ENCODE measurements around the gene RREB1. TPM values are rescaled to one million over a fixed set of nuclear protein-coding genes. Genes with fewer than 3 reads are reported as not detected.

Gene RREB1
- total and polyA plus RNA-seq, 2 of the 4 experiments (the other 2 are of a cell fraction): 8.4 to 14.5 TPM

DNA sequence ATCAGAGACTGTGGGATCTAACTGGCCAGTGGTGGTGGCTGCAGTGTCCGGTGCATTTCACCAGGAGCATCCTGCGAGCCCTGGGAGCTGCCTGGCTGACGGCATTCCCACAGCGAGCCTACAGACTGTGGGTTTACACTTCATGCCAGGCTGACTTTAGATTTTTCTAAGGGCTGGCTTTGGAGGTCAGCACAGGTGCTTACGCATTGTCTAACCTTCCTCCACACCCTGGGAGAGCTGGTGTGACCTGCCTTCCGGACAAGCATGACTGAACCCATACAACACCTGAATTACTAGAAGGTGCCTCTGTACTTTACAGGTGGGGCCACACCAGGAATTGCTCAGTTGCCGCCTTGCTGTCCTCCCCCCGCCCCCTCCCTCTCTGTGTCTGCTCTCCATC, 96.2 kb downstream of the RREB1 start:
- Histone ChIP-seq H3K18ac (ENCODE audit: low read depth, low read length) (no peak overlapping the region), H3K4ac (ENCODE audit: low read depth, low read length) (no peak overlapping the region; the same call in 1 of the 2 replicates), H2AK5ac (ENCODE audit: low read depth, low read length) (no peak overlapping the region), H2BK120ac (ENCODE audit: low read depth, low read length) (no peak overlapping the region), H2BK20ac (ENCODE audit: low read depth, low read length) (no peak overlapping the region), H3K79me1 (ENCODE audit: low read depth in 1 of 2, low read length in 2 of 2) (peaks cover 58 to 86% of the 10 kb centered on the region in 2 experiments), H2AK9ac (replicated peaks; ENCODE audit: low read depth, low read length, poor library complexity) (no peak overlapping the region), H2AFZ (replicated peaks; ENCODE audit: low read length, poor library complexity) (no peak overlapping the region), H2BK5ac (ENCODE audit: low read depth, low read length, poor library complexity, severe bottlenecking) (no peak overlapping the region), H4K8ac (ENCODE audit: low read depth in 2 of 2, low read length in 2 of 2) (no peak overlapping the region), H4K20me1 (ENCODE audit: insufficient read depth, low read length) (peaks cover 16% of the 10 kb centered on the region; the same call in 1 of the 2 replicates), H3K4me1 (ENCODE audit: control insufficient read depth, insufficient read depth, low read length) (peaks cover 4% of the 10 kb centered on the region; the same call in 1 of the 2 replicates), H2BK15ac (ENCODE audit: low read depth, low read length) (no peak overlapping the region), H3K23ac (ENCODE audit: low read depth, low read length) (no peak overlapping the region; the same call in 1 of the 2 replicates), H4K91ac (ENCODE audit: insufficient read depth, low read depth, low read length) (no peak overlapping the region), H3K4me2 (ENCODE audit: low read depth, low read length) (no peak overlapping the region), H3K36me3 (ENCODE audit: control insufficient read depth, insufficient read depth, low read length) (peaks cover 25% of the 10 kb centered on the region), H4K5ac (ENCODE audit: low read depth, low read length) (no peak overlapping the region), H3K9me3 (ENCODE audit: control insufficient read depth, insufficient read depth, low read length) (no peaks in the 10 kb centered on the region), H3K9ac (ENCODE audit: low read depth, low read length) (no peak overlapping the region), H3K4me3 (ENCODE audit: insufficient read depth, low read depth, low read length) (no peak overlapping the region), H3K14ac (replicated peaks; ENCODE audit: low read depth, low read length) (no peak overlapping the region), H3K9me1 (ENCODE audit: insufficient read depth, low read length) (peaks cover 52% of the 10 kb centered on the region), H3K56ac (ENCODE audit: extremely low read depth, insufficient read depth, low read length) (no peak overlapping the region), H3K27me3 (ENCODE audit: control insufficient read depth, insufficient read depth, low read length) (no peaks in the 10 kb centered on the region), H3K27ac (ENCODE audit: insufficient read depth, low read length) (no peak overlapping the region)
- ChIA-PET POLR2A (ENCODE audit: unreplicated experiment) (no interaction called here), CTCF (interaction anchor here (1.1 kb wide), 1 partner anchor 16 kb away, joined by 4 read pairs; no protein-coding TSS in a partner anchor)
- intact Hi-C loops (cut with micrococcal nuclease): no loop called here
- ATAC-seq (ENCODE audit: low read depth): no peak
- dilution Hi-C loops (cut with HindIII; ENCODE audit: low sequenced_read_pairs, unreplicated experiment): no loop called here
- 86% methylated on average over 2 of the region's 8 CpGs; no CpG with 5 or more reads in 1 of the 2 experiments for WGBS, 2 experiments (ENCODE audit: extremely low coverage in 2 of 2, insufficient read length in 1 of 2)
- no peak for DNase-seq
- no peak for TF ChIP-seq MAZ (IDR thresholded peaks at IDR 0.05; ENCODE audit: borderline replicate concordance, low read depth, low read length)
- TF ChIP-seq, protein P1, sequence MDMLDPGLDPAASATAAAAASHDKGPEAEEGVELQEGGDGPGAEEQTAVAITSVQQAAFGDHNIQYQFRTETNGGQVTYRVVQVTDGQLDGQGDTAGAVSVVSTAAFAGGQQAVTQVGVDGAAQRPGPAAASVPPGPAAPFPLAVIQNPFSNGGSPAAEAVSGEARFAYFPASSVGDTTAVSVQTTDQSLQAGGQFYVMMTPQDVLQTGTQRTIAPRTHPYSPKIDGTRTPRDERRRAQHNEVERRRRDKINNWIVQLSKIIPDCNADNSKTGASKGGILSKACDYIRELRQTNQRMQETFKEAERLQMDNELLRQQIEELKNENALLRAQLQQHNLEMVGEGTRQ (IDR thresholded peaks at IDR 0.05; ENCODE audit: low read depth, low read length): no peak
- TF ChIP-seq CHD1 (IDR thresholded peaks at IDR 0.05; ENCODE audit: low read depth, low read length): no peak
- TF ChIP-seq, protein P2, sequence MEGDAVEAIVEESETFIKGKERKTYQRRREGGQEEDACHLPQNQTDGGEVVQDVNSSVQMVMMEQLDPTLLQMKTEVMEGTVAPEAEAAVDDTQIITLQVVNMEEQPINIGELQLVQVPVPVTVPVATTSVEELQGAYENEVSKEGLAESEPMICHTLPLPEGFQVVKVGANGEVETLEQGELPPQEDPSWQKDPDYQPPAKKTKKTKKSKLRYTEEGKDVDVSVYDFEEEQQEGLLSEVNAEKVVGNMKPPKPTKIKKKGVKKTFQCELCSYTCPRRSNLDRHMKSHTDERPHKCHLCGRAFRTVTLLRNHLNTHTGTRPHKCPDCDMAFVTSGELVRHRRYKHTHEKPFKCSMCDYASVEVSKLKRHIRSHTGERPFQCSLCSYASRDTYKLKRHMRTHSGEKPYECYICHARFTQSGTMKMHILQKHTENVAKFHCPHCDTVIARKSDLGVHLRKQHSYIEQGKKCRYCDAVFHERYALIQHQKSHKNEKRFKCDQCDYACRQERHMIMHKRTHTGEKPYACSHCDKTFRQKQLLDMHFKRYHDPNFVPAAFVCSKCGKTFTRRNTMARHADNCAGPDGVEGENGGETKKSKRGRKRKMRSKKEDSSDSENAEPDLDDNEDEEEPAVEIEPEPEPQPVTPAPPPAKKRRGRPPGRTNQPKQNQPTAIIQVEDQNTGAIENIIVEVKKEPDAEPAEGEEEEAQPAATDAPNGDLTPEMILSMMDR (conservative IDR thresholded peaks at IDR 0.05; ENCODE audit: low read depth, low read length): no peak
- no peak for TF ChIP-seq MXI1 (IDR thresholded peaks at IDR 0.05; ENCODE audit: borderline replicate concordance, low read depth, low read length)
- in situ Hi-C loops (cut with MboI; ENCODE audit: low sequenced_read_pairs): no loop called here
- no TSS peak for BruUV-seq (replicated peaks)
